Adrenal gland (tissue), 5 donors: ENCODE results near the gene DOHH.

ENCODE experiments used
- CTCF ChIP-seq, 6 experiments: fragments of 450-650 bp in 4 of 6; fragments of 200-600 bp in 2 of 6; sonication (generic) in 1 of 6; IDR thresholded peaks; 1 replicate in 5 of 6; 2 replicates in 1 of 6; pipeline versions ENCODE4 v1.5.1 to v1.8.0; 2016 to 2021; ENCODE audit warnings: antibody characterized with exemption in 6 of 6, mild to moderate bottlenecking in 2 of 6, moderate library complexity in 1 of 6
- POLR2A ChIP-seq, 2 donors: fragments of 450-650 bp; IDR thresholded peaks; one replicate each; pipeline ENCODE4 v1.6.1; 2017; ENCODE audit warnings: antibody characterized with exemption in 2 of 2, mild to moderate bottlenecking in 2 of 2, moderate library complexity in 1 of 2
- donor health status: DM: no; HTN: no; CAD: no.

GRCh38 chr19:3478409-3479176 is 21.9 kb downstream of the DOHH start:
- TF ChIP-seq CTCF (IDR thresholded peaks at IDR 0.05) (no peak), POLR2A (IDR thresholded peaks at IDR 0.05) (no peak)
